H4 (cell line): ENCODE measurements around the gene WDR20. TPM values are rescaled to one million over a fixed set of nuclear protein-coding genes. Genes with fewer than 3 reads are reported as not detected.
"Not testable (repeated sequence)": the region's sequence is repeated elsewhere in the genome, so short reads cannot be mapped to it uniquely, and the experiment has no call there.

Experiments
- DNase-seq: peaks from one replicate; pipeline ENCODE4 v3.0.0-alpha.2; 2015; ENCODE audit warnings: low spot score
- total RNA-seq: library from RNA; depleted of rRNA; stranded (reverse); fragments of >200 nt; shearing (Covaris generic); gene quantifications from 2 replicates; pipeline ENCODE4 v1.2.3, GENCODE V29; 2014; rRNA removed

The WDR20 gene
- 10.7 and 20.3 TPM in 2 replicates for total RNA-seq

GRCh38 chr14:102139286-102140026, at the start of gene WDR20:
Gene WDR20, plus strand, starts transcription at chr14:102139897. Its CDS starts 27 bp downstream, at chr14:102139924.
- peak; percentile 94 for DNase-seq

DNA sequence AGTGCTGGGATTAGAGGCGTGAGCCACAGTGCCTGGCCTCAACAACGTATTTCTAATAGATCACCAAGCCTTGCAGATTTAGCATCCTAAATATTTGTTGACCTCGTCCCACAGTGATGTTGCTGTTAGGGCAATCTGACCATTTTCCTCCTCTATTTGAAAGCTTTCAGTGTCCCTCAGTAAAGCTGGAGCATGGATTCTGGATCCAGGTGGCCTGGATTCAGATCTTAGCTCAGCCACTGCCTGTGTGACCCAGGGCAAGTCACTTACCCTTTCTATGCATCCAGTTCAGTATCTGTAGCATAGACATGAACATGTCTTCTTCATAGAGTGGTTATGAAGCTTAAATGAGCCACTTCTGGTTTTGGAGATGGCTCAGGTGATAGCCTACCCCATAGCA, 49.0 kb upstream of the WDR20 start:
- no peak for DNase-seq

DNA sequence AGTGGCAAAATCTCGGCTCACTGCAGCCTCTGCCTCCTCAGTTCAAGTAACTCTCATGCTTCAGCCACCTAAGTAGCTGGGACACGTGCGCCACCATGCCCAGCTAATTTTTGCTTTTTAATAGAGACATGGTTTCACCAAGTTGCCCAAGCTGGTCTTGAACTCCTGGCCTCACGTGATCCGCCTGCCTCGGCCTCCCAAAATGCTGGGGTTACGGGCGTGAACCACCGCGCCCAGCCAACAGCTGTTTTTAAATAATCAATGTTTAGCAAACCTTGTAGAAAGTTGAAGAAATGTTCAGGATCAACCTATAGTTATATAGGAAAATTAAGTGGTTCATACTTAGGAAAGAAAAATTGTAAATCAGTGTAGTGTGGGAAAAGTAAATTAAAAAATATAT, 46.9 kb upstream of the WDR20 start:
- DNase-seq: no peak

DNA sequence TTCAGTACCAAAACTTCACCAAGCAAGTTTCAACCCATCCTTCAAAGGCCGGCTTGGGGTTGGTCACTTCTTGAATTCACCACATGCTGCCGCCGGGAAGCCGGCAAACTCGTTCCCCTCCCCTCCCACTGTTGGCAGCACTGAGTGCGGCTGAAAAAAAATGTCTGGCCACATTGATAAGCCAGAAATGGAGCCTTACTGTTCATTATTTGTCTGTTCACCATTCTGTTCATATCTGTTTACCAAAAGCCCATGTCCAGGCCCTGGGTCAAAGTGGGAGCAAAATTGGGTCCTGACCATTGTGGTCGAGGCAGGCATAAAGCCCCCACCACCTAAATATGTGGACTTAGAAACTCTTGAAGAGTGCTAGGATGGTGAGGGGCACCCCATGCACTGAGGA, 45.6 kb upstream of the WDR20 start:
- DNase-seq: no peak

DNA sequence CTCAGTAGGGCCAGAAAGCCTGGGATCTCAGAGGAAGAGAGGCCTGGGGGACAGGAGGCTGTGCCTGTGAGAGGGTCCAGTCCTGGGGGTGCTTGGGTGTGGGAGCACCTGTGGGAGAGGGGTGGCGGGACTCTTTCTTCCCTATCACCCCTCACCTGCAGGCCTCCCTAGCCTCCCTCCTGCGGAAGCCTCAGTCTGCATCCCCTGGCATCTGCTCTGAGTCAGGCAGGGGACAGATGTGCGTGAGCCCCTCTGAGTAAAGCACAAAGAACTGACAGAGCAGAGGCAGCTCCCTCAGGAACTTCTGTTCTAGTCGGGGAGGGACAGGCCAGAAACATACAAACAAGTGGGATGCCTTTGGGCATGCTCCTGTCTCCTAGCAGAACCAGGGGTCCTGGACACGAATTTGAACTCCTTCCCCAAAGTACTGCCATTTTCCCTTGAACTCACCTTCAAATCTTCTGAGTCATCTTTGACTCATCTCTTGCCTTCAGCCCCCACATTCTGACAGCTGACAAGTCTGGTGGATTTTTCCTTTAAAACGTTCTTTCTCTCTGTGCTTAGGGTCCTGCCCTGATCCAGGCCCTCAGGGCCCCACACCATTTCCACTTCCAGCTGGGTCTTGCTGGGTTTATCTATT, 44.3 kb upstream of the WDR20 start:
- no peak for DNase-seq

DNA sequence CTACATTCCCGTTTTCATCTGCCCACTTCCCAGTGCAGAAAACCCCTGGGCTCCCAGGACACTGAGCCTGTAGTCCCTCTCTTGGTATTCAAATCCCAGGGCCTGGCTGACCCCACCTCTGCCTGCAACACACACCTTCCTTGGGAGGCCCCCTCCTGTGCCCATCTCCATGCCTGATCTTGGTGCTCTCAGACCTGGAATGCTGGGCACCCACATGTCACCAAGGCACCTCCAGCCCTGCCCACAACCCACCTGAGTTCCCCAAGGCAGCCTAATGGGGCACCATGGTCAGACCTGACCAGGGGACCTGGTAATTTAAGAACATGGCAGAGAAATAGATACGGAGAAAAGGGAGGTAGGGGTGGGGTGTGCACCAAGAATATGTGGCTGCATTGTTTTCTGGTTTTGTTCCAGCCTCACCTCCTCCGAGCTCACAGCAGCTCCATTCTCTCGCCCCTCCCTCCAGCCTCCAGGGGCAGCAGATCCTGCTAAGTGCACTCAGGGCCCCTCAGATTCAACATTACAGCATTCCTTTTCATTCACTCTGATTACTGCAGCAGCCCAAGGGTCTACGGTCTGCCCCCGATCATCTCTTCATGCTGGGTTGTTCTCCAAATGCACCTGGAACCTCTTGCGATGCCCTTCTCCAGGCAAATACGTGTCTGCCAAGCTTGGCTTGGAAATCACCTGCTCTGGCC, 43.7 kb upstream of the WDR20 start:
- DNase-seq: no peak

DNA sequence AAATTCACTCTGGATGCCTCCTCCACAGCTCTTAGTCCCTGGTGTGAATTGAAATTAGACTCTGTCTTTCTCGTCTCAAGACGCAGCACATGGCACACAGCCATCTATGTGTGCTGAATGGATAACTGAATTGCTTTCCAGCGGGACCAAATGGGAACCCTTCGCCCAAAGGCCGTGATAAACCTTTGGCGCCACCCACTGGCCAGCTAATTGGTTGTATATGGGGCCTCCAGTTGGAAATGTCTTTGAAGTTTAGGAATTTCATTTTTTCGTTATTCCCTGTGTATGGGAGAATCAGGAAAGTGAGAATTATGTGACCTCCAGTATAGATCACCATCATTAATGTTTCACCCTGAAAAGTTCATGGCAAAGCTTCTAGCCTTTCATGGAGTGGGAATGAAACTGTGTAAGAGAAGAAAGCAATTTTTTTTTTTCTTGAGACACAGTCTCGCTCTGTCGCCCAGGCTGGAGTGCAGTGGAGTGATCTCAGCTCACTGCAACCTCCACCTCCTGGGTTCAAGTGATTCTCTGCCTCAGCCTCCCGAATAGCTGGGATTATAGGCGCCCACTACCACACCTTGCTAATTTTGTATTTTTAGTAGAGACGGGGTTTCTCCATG, 43.0 kb upstream of the WDR20 start:
- DNase-seq: peak; percentile 46

DNA sequence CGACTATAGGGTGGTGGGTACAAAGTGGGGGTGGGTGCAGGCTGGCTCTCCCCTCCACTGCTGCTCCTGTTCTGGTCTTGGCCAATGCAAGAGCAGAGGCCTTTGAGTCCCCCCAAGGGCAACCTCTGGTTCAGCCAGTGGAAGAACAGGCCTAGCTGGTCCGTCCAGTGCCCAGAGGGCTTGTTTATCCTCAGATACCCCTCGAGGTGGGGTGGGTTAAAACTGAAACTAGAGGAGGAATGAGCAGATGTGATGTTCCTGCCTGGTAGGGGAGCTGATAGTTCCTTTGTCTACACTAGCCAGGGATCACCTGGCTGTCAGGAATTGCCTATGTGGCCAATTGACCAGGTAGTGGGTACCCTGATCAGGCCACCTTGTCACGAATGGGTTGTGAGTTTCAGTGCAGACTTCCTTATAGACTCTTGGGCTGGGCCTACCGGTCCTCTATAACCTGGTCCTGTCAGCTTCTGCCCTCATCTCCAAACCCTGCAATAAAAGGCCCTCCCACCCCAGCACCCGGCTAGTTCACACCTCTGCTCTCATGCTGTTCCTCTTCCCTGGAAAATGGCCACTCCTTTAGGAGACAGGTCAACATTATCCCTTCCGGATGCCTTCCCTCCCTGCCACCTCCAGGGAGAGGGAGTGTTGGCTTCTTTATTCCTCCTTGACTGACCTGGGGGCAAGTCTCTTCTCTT, 42.1 kb upstream of the WDR20 start:
- DNase-seq: no peak

DNA sequence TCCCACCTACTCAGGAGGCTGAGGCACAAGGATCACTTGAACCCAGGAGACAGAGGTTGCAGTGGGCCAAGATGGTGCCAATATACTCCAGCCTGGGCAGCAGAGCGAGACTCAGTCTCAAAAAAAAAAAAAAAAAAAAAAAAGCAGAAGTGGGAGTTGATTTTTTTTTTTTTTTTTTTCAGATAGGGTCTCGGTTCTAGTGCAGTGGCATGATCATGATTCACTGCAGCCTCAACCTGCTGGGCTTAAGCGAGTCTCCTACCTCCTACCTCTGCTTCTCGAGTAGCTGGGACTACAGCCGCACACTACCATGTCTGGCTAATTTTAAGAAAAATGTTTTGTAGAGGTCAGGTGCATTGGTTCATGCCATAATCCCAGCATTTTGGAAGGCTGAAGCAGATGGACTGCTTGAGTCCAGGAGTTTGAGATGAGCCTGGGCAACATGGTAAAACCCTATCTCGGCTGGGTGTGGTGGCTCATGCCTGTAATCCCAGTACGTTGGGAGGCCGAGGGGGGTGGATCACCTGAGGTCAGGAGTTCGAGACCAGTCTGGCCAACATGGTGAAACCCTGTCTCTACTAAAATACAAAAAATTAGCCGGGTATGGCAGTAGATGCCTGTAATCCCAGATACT, 36.5 kb upstream of the WDR20 start:
- DNase-seq: no peak

GRCh38 chr14:102105369-102105768, 34.3 kb upstream of the WDR20 start:
- DNase-seq: no peak

DNA sequence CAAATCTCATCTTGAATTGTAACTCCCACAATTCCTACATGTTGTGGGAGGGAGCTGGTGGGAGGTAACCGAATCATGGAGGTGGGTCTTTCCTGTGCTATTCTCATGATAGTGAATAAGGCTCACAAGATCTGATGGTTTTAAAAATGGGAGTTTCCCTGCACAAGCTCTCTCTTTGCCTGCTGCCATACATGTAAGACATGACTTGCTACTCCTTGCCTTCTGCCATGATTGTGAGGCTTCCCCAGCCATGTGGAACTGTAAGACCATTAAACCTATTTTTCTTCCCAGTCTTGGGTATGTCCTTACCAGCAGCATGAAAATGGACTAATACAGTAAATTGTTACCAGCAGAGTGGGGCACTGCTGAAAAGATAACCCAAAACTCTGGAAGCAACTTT, 30.4 kb upstream of the WDR20 start:
- not testable (repeated sequence) for DNase-seq

DNA sequence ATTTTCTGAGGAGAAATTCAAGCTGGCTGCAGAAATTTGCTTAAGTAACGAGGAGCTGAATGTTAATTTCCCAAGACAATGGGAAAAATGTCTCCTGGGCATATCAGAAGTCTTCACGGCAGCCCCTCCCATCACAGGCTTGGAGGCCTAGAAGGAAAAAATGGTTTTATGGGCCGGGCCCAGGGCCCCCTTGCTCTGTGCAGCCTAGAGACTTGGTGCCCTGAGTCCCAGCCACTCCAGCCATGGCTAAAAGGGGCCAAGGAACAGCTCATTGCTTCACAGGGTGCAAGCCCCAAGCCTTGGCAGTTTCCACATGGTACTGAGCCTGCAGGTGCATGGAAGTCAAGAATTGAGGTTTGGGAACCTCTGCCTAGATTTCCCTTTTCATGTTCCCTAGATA, 28.6 kb upstream of the WDR20 start:
- DNase-seq: no peak

DNA sequence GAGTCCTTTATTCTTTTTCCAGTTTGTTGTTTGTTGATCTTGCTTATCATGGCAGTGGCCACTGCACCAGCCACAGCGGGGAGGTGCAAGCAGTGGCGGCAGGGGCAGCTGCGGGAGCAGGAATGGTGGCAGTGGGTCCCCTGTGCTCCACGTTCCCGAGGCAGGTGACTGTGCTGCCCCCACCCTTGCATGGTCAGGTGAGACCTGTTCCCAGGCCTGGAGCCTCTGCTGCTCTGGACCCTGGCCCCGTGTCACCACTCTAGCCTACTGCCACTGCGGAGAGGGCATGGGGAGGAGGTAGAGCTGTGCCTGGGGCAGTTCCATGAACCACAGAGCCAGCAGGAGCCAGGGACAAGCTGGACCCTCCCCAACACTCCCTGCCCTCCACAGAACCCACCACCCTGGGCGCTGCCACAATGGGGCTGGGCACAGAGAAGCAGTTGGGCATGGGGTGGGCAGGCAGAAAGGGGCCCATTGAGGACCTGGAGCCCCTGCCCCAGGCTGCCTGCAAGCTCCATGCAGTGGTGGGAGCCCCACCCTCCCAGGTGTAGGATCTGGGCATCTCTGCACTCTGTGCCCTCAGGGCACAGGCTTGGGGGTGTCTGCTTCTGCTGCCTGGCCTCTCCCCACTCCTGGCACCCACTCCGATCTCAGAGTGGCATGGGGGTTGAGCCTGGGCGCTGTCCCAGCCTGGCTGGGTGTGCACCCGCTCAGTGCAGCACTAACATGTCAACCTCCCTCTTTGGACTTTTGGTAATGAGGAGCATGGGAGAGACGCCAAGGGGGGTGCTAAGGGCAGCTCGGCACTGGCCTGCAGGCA, 23.1 kb upstream of the WDR20 start:
- no peak for DNase-seq

GRCh38 chr14:102117852-102118251, 21.8 kb upstream of the WDR20 start:
- no peak for DNase-seq

GRCh38 chr14:102120888-102121287, 18.8 kb upstream of the WDR20 start:
- no peak for DNase-seq

GRCh38 chr14:102121567-102121966, 18.1 kb upstream of the WDR20 start:
- DNase-seq: no peak

DNA sequence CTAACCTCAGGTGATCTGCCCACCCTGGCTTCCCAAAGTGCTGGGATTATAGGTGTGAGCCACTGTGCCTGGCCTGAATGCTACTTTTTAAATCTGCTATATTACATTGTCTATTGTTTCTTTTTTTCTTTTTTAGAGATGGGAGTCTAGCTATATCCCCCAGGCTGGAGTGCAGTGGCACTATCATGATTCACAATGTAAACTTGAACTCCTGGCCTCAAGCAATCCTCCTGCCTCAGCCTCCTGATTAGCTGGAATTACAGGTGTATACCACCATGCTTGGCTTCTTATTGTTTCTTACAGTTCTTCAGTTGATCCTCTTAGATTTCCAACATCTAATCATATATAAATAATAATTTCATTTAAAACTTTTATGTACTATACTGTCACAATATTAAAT, 15.3 kb upstream of the WDR20 start:
- no peak for DNase-seq

DNA sequence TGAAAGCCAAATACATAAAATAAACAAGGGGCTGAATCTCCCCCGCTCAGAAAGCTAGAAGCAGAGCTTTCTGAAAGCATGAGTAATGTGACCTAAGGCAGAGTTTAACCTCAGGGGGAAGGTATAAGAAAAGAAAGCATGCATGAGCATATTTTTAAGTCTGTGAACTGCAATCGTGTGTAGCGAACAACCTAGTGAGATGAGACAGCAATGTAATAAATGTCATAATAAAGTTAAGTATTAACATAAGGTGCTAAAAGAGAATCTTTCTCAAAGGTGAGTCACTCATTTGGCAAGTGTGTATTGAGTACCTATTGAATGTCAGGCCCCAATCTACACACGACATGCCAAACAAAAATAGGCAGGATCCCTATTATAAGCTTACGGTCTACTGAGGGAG, 14.2 kb upstream of the WDR20 start:
- DNase-seq: no peak

DNA sequence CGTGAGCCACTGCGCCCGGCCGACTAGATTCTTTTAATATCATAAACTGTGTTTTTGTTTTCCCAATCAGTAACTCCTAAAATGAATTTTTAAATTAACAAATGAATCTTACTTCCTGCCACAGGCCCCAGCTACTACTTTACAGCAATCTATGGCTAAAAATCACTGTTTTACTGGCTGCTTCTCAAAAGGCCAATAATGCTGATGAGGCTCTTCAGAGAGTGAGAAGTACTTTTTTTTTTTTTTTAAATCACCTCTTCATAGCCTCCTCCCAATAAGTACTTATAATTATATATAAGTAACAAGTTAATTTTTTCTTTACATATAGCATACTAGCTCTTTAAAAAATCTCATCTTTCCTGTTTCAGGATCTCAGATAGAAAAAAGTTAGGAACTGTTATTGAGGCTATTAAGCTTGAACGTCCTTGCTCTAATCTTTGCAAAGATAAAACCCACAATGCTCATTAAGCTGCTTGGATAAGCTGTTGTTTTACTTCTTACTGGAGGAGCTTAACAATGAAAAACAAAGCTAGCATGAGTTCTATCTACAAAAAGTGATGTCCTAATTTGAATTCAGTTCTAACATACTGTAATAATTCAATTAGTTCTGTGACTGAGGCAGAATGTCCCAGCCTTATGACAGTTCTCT, 12.8 kb upstream of the WDR20 start:
- no peak for DNase-seq

DNA sequence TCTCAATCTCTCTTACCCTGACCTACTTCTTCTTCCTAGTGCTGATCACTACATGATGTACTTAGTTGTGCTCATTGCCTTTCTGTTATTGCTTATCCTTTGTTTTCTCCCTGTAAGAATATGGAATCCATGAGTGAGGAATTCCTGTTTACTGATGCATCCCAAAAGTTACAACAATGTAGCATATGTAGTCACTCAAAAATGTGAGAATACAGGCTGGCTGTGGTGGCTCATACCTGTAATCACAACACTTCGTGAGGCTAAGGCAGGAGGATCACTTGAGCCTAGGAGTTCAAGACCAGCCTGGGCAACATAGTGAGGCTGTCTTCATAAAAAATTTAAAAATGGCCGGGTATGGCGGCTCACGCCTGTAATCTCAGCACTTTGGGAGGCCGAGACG, 8.0 kb upstream of the WDR20 start:
- DNase-seq: no peak
